BLaER1 treated with 17β-estradiol and CSF1 and Interleukin-3, amounts not matched to agents 10 nM and 100 nM (cell line): ENCODE measurements around the gene RELN.

Source experiments
- H3K27ac ChIP-seq, 11 experiments: shearing (Covaris generic); formaldehyde crosslinking; 2 replicates each; pipeline ENCODE4 v1.8.1; 2022
- H3K27me3 ChIP-seq, 11 experiments: shearing (Covaris generic); formaldehyde crosslinking; 2 replicates each; pipeline ENCODE4 v1.8.1; 2022
- H3K36me3 ChIP-seq, 11 experiments: shearing (Covaris generic); formaldehyde crosslinking; 2 replicates each; pipeline ENCODE4 v1.8.1; 2022
- H3K4me1 ChIP-seq, 10 experiments: shearing (Covaris generic); formaldehyde crosslinking; 2 replicates each; pipeline ENCODE4 v1.8.1; 2022
- H3K4me2 ChIP-seq, 11 experiments: shearing (Covaris generic); formaldehyde crosslinking; 2 replicates each; pipeline ENCODE4 v1.8.1; 2022
- H3K4me3 ChIP-seq, 10 experiments: shearing (Covaris generic); formaldehyde crosslinking; 2 replicates each; pipeline ENCODE4 v1.8.1; 2022
- H3K9ac ChIP-seq, 11 experiments: shearing (Covaris generic); formaldehyde crosslinking; 2 replicates each; pipeline ENCODE4 v1.8.1; 2022
- H3K9me3 ChIP-seq, 11 experiments: shearing (Covaris generic); formaldehyde crosslinking; replicated peaks in 1 of 11; 2 replicates each; pipeline ENCODE4 v1.8.1; 2022
- H4K20me1 ChIP-seq, 11 experiments: shearing (Covaris generic); formaldehyde crosslinking; 2 replicates each; pipeline ENCODE4 v1.8.1; 2022
- Cebpa-rat ChIP-seq, 11 experiments: shearing (Covaris generic); IDR thresholded peaks; 2 replicates each; pipeline ENCODE4 v1.8.1; 2022

RELN gene

DNA sequence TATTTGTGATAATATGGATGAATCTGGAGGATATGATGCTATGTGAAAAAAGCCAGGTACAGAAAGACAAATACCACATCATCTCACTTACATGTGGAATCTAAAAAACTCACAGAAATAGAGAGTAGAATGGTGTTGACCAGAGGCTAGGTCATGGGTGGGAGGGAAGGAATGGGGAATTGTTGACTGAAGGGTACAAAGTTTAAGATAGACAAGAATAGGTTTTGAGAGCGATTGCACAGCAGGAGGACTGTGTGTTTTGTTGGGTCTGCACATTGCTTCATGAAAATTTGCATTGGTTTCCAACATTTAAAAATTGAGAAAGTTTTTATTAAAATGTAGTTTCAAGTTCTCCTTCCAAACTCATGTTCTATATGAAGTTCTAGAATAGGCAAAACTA lies 551.8 kb downstream of the RELN start:
- Histone ChIP-seq H3K4me1 (peaks cover 8 to 12% (median 11%) of the 10 kb centered on the region in 10 experiments), H3K27ac (no peak overlapping the region), H3K9me3 (peaks cover 0 to 5% (median 0%) of the 10 kb centered on the region in 11 experiments; a peak in 5 of 22 replicates), H3K36me3 (no peaks in the 10 kb centered on the region), H3K27me3 (peaks cover 0 to 31% (median 10%) of the 10 kb centered on the region in 11 experiments; a peak in 18 of 22 replicates), H3K9ac (no peak overlapping the region), H3K4me3 (no peak overlapping the region), H3K4me2 (no peak overlapping the region), H4K20me1 (no peaks in the 10 kb centered on the region)
- TF ChIP-seq Cebpa-rat (IDR thresholded peaks at IDR 0.05) = no peak

DNA sequence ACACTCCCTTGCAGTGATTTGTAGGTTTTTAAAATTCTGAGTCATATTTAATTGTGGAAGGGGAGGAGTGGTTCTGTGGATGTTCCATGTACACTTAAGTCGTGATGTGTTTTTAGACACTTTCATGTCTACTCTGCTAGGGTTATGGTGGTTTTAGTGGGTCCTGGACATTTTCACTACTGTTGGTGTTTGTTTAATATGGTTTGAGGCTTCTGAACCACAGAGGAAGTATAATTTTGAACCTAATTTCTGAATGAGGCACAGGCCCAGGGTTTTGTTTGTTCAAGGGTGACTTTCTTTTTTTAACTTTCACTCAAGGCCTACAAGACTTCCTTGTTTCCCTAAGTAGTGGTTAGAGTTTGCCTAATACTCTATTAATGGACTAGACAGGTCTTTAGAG lies 556.7 kb downstream of the RELN start:
- no peak overlapping the region for H3K9ac ChIP-seq
- H3K27ac ChIP-seq = peak overlapping the region in 2 of 11 experiments; percentile 60 to 67; a peak in 5 of 22 replicates
- peaks cover 0 to 5% (median 0%) of the 10 kb centered on the region in 11 experiments; a peak in 4 of 22 replicates for H3K9me3 ChIP-seq
- no peak for TF ChIP-seq Cebpa-rat (IDR thresholded peaks at IDR 0.05)
- H3K4me1 ChIP-seq = peaks cover 14 to 24% (median 19%) of the 10 kb centered on the region in 10 experiments
- H3K4me3 ChIP-seq = no peak overlapping the region
- no peaks in the 10 kb centered on the region for H3K36me3 ChIP-seq
- H3K27me3 ChIP-seq = peaks cover 0 to 24% (median 0%) of the 10 kb centered on the region in 11 experiments; a peak in 6 of 22 replicates
- no peaks in the 10 kb centered on the region for H4K20me1 ChIP-seq
- H3K4me2 ChIP-seq = peak overlapping the region; percentile 44 to 76 (median 57)

DNA sequence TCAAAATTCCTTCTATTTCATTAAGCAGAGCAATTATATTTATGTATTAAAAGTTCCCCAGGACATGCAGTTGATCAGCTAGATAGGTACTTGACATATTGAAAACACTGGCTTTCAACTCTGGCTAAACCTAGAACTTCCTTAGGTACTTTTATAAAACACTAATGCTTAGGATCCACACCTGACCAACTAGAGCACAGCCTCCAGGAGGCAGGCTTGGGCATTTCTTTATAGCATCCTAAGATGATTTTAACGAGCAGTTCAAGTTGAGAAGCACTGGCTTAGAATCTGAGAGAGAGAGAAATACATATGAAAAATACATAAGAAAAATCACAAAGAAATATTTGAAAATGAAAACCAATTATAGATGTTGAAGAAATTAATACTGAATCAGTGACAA lies 564.3 kb downstream of the RELN start:
- H3K27ac ChIP-seq = no peak overlapping the region
- H3K36me3 ChIP-seq = no peaks in the 10 kb centered on the region
- no peaks in the 10 kb centered on the region for H4K20me1 ChIP-seq
- no peaks in the 10 kb centered on the region for H3K4me1 ChIP-seq
- TF ChIP-seq Cebpa-rat (IDR thresholded peaks at IDR 0.05) = no peak
- H3K9ac ChIP-seq = no peak overlapping the region
- H3K4me2 ChIP-seq = no peak overlapping the region
- H3K4me3 ChIP-seq = no peak overlapping the region
- peaks cover 0 to 6% (median 0%) of the 10 kb centered on the region in 11 experiments; a peak in 1 of 22 replicates for H3K27me3 ChIP-seq
- no peaks in the 10 kb centered on the region for H3K9me3 ChIP-seq

DNA sequence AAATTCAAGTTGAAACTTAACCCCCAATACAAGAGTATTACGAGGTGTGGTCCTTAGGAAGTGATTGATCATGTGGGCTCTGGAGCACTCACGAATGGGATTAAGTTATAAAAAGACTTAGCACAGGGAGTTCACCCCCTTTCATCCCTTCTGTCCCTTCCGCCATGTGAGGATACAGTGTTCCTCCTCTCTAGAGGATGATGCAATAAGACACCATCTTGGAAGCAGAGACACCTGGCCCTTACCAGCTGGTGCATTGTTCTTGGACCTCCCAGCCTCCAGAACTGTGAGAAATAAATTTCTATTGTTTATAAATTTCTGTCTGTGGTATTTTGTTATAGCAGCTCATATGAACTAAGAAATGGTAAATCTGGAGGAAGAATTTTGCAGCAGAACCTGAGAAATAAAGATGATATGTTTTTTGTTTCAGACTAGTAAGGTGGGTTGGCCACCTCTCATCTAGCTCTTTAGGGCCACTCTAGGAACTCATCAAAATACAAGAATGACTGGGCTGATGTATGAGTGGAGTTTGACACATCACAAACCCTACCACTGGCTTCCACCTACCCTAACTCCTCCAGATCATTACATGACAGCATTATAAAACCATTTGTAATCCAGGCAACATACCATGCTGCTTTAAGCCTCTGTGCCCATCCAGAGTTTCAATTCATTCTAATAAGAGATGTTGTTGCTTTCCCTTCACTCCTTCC lies 565.8 kb downstream of the RELN start:
- Histone ChIP-seq H3K27me3 (peaks cover 0 to 6% (median 0%) of the 10 kb centered on the region in 11 experiments; a peak in 1 of 22 replicates), H3K36me3 (no peaks in the 10 kb centered on the region), H4K20me1 (no peaks in the 10 kb centered on the region), H3K4me1 (no peaks in the 10 kb centered on the region), H3K9me3 (no peaks in the 10 kb centered on the region), H3K4me2 (no peak overlapping the region), H3K9ac (no peak overlapping the region), H3K27ac (no peak overlapping the region), H3K4me3 (no peak overlapping the region)
- TF ChIP-seq Cebpa-rat (IDR thresholded peaks at IDR 0.05) = peak in 2 of 11 experiments; percentile 32 to 35; a peak in 1 of 22 replicates
